Suprapubic skin (tissue), 4 donors: ENCODE data around the gene MAPK8IP2. TPM values are rescaled to one million over a fixed set of nuclear protein-coding genes. Genes with fewer than 3 reads are reported as not detected.

Experiments used
- DNase-seq, 2 donors: peaks; one replicate each; pipeline ENCODE4 v3.0.0-alpha.2; 2019; ENCODE audit warnings: low spot score in 2 of 2
- H3K27ac ChIP-seq: fragments of 200-600 bp; sonication (generic); one replicate; pipeline ENCODE4 v1.5.1; 2019
- H3K27me3 ChIP-seq: fragments of 200-600 bp; sonication (generic); one replicate; pipeline ENCODE4 v1.5.1; 2019
- H3K36me3 ChIP-seq: fragments of 200-600 bp; sonication (generic); one replicate; pipeline ENCODE4 v1.5.1; 2019
- H3K4me1 ChIP-seq: fragments of 200-600 bp; sonication (generic); one replicate; pipeline ENCODE4 v1.5.1; 2019
- H3K4me3 ChIP-seq: fragments of 200-600 bp; sonication (generic); one replicate; pipeline ENCODE4 v1.5.1; 2019; ENCODE audit warnings: mild to moderate bottlenecking
- H3K9me3 ChIP-seq: fragments of 200-600 bp; sonication (generic); one replicate; pipeline ENCODE4 v1.5.1; 2019
- CTCF ChIP-seq, 2 donors: fragments of 200-600 bp in 1 of 2; fragments of 450-650 bp in 1 of 2; sonication (generic) in 1 of 2; IDR thresholded peaks; one replicate each; pipeline ENCODE4 v1.5.1; 2016 to 2019; ENCODE audit warnings: antibody characterized with exemption in 2 of 2, mild to moderate bottlenecking in 1 of 2, moderate library complexity in 1 of 2
- EP300 ChIP-seq: sonication (generic); formaldehyde crosslinking; IDR thresholded peaks from one replicate; pipeline ENCODE4 v1.6.1; 2017; ENCODE audit warnings: antibody characterized with exemption
- POLR2A ChIP-seq, 2 donors: fragments of 450-650 bp; IDR thresholded peaks; one replicate each; pipeline ENCODE4 v1.6.1; 2017; ENCODE audit warnings: antibody characterized with exemption in 2 of 2, mild to moderate bottlenecking in 2 of 2, moderate library complexity in 2 of 2
- POLR2AphosphoS5 ChIP-seq, 3 donors: sonication (generic); formaldehyde crosslinking; IDR thresholded peaks; one replicate each; pipeline ENCODE4 v1.6.1; 2017; ENCODE audit warnings: antibody characterized with exemption in 3 of 3
- WGBS: methylation state at CpG from one replicate; pipeline ENCODE4 v1.1.5; 2018; 5-methylcytosine and 5-hydroxymethylcytosine counted together
- total RNA-seq, 4 donors: library from RNA; depleted of rRNA; stranded (reverse); fragments of >200 nt; gene quantifications; one replicate each; pipeline ENCODE4 v1.1.0, GENCODE V29; 2016

The MAPK8IP2 gene
- total RNA-seq, 4 donors from 2014 or later = 2.6 to 4.4 (median 3.7) TPM

GRCh38 chr22:50621948-50622722, 21.5 kb downstream of the MAPK8IP2 start:
- peak overlapping the region; percentile 38 for H3K4me3 ChIP-seq
- TF ChIP-seq POLR2AphosphoS5 (IDR thresholded peaks at IDR 0.05) (no peak), EP300 (no peak), POLR2A (IDR thresholded peaks at IDR 0.05) (no peak), CTCF (IDR thresholded peaks at IDR 0.05) (no peak)
- peak in 1 of 2 donors; percentile 54 for DNase-seq
- H3K9me3 ChIP-seq = no peaks in the 10 kb centered on the region
- H3K27me3 ChIP-seq = no peaks in the 10 kb centered on the region
- 18% methylated on average over 18 of the region's 18 CpGs for WGBS
- H3K36me3 ChIP-seq = peaks cover 12% of the 10 kb centered on the region
- peaks cover 46% of the 10 kb centered on the region for H3K4me1 ChIP-seq
- peak overlapping the region; percentile 67 for H3K27ac ChIP-seq

DNA sequence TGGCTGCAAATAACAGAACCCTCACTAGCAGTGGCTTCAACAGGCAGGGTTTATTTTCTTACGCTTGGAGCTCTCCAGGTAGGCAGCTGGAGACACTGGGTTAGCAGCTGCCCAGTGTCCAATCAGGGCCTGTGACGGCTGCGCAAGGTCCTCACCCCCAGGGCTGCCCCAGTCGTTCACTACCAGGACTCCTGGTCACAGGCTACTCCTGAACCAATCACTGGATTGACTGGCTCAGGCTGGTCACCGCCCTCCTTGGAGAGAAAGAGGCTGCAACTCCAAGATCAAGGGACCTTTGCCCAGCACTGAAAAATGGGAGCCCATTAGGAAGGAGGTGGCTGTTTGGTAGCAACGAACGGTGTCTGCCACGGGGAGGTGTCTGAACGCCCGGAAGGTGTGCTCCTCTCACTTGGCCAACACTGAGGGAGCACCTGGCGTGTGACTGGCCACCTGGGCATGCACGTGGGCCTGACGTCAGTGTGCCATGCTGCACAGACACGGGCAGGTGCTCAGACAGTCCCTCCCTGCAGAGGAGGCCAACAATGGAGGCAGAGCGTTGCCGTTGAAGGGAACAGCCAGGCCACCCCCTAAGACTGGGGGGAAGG, 22.2 kb downstream of the MAPK8IP2 start:
- H3K27ac ChIP-seq = peak overlapping the region; percentile 67
- peak in 1 of 2 donors; percentile 66 for DNase-seq
- H3K4me1 ChIP-seq = peaks cover 52% of the 10 kb centered on the region
- TF ChIP-seq POLR2A (IDR thresholded peaks at IDR 0.05) (no peak), CTCF (IDR thresholded peaks at IDR 0.05) (no peak), EP300 (no peak), POLR2AphosphoS5 (IDR thresholded peaks at IDR 0.05) (no peak)
- H3K27me3 ChIP-seq = no peaks in the 10 kb centered on the region
- WGBS = 35% methylated on average over 6 of the region's 16 CpGs
- H3K9me3 ChIP-seq = no peaks in the 10 kb centered on the region
- peaks cover 12% of the 10 kb centered on the region for H3K36me3 ChIP-seq
- peak overlapping the region; percentile 38 for H3K4me3 ChIP-seq

DNA sequence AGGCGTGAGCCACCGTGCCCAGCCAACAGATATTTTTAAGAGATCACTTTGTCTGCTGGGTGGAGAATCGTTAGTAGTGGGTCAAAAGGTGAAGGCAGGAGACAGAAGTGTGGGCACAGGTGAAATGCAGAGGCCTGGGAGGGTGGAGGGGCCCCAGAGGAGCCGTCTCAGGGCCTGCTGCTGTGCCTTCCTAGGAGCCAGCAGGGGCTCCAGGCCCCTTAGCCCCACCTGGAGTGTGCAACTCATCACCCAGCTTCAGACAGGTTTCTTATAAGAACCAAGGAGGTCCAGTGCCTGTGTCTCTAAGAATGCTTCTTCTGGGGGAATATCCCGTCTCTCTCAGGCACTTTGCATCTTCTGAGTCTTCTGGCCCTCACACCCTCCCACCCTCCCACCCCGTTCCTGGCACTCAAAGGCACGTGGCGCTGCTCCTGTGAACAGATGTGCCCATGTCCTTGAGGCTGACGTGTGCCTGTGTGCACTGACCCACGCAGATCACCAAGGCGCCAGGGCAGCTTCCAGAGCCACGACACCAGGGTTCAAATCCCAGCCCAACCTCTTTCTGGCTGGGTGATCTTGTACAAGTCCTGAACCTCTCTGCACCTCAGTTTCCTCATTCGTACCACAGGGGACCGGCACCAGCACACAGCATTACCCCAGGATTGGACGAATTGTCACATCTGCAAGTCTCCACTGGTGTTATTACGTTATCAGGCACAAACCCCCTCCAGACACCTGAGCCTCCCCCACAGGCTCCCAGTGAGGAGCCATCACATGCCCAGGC, 23.9 kb downstream of the MAPK8IP2 start:
- 73% methylated on average over 15 of the region's 16 CpGs for WGBS
- Histone ChIP-seq H3K4me1 (peaks cover 61% of the 10 kb centered on the region), H3K9me3 (no peaks in the 10 kb centered on the region), H3K36me3 (peaks cover 12% of the 10 kb centered on the region), H3K27me3 (no peaks in the 10 kb centered on the region), H3K27ac (no peak overlapping the region), H3K4me3 (no peak overlapping the region)
- DNase-seq = peak in 1 of 2 donors; percentile 52
- no peak for TF ChIP-seq POLR2AphosphoS5 (IDR thresholded peaks at IDR 0.05)

- Histone ChIP-seq H3K9me3 (no peaks in the 10 kb centered on the region), H3K4me1 (peaks cover 63% of the 10 kb centered on the region), H3K27ac (no peak overlapping the region), H3K4me3 (no peak overlapping the region), H3K27me3 (no peaks in the 10 kb centered on the region), H3K36me3 (peaks cover 12% of the 10 kb centered on the region)
- DNase-seq = peak; percentile 66 to 79
- WGBS = 59% methylated on average over 10 of the region's 14 CpGs
- TF ChIP-seq EP300 = no peak
- TF ChIP-seq POLR2AphosphoS5 (IDR thresholded peaks at IDR 0.05) = no peak
- TF ChIP-seq POLR2A (IDR thresholded peaks at IDR 0.05) = no peak
- no peak for TF ChIP-seq CTCF (IDR thresholded peaks at IDR 0.05)
Observed at GRCh38 chr22:50625131-50625567, 24.6 kb downstream of the MAPK8IP2 start.

- Histone ChIP-seq H3K4me3 (no peak overlapping the region), H3K4me1 (peaks cover 58% of the 10 kb centered on the region), H3K9me3 (no peaks in the 10 kb centered on the region), H3K27ac (no peak overlapping the region), H3K36me3 (peaks cover 12% of the 10 kb centered on the region), H3K27me3 (no peaks in the 10 kb centered on the region)
- no peak for TF ChIP-seq POLR2A (IDR thresholded peaks at IDR 0.05)
- TF ChIP-seq CTCF (IDR thresholded peaks at IDR 0.05) = no peak
- TF ChIP-seq POLR2AphosphoS5 (IDR thresholded peaks at IDR 0.05) = no peak
- no peak for TF ChIP-seq EP300
- 91% methylated on average over 13 of the region's 27 CpGs for WGBS
- peak; percentile 64 to 79 for DNase-seq
Observed at GRCh38 chr22:50625568-50626313, 25.1 kb downstream of the MAPK8IP2 start.
